ENCODE measurements around the gene ITGA11.
"Not testable (repeated sequence)": the region's sequence is repeated elsewhere in the genome, so short reads cannot be mapped to it uniquely, and the experiment has no call there.

The ITGA11 gene

GRCh38 chr15:68410466-68411342 is 21.3 kb downstream of the ITGA11 start:
- DNase-seq: no peak

DNA sequence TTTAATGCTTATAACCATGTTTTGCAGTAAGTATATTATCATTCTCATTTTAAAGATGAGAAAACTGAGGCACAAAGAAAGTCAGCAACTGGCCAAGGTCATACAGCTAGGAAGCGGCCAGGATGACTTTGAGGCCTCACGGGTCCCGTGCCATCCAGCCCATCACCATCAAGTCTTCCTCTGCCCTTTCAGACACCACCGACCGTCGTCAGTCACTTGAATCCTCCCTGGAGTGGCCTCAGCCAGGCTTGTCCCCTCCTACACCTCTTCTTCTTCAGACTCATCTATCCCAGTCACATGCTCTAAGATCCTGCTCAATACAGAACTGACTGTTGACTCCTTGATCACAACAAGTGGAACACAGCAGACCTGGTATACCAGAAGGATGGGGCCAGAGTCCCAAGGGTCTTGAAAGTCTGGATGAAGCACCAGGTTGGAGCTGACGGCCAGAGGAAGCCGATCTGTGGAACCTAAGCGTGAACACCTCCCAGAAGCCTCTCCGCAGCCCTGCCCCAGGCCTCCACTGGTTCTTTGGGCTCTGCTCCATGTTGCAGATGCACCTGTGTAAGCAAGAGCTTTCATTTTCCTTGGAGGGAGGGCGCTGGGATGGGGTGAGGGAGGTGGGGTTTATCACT is 22.1 kb downstream of the ITGA11 start:
- DNase-seq: no peak

DNA sequence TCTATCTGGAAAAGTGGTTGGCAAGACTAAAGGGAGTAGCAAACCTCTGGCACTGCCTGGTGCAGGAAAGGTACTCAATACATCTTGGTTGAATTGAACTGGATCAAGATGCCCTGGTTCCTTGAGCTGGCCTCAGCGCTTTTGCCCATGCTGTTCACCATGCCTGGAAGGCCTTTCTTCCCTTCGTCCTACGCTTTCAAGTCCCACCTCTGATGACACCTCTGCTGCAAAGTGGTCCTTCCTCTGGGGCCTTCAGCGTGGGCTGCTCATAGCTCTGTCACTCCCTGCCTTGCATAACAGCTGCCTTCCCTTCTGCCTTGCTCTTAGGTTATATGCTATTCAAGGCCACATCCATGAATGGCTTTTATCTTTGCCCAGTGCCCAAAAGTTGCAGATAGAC is 23.0 kb downstream of the ITGA11 start:
- DNase-seq: no peak

DNA sequence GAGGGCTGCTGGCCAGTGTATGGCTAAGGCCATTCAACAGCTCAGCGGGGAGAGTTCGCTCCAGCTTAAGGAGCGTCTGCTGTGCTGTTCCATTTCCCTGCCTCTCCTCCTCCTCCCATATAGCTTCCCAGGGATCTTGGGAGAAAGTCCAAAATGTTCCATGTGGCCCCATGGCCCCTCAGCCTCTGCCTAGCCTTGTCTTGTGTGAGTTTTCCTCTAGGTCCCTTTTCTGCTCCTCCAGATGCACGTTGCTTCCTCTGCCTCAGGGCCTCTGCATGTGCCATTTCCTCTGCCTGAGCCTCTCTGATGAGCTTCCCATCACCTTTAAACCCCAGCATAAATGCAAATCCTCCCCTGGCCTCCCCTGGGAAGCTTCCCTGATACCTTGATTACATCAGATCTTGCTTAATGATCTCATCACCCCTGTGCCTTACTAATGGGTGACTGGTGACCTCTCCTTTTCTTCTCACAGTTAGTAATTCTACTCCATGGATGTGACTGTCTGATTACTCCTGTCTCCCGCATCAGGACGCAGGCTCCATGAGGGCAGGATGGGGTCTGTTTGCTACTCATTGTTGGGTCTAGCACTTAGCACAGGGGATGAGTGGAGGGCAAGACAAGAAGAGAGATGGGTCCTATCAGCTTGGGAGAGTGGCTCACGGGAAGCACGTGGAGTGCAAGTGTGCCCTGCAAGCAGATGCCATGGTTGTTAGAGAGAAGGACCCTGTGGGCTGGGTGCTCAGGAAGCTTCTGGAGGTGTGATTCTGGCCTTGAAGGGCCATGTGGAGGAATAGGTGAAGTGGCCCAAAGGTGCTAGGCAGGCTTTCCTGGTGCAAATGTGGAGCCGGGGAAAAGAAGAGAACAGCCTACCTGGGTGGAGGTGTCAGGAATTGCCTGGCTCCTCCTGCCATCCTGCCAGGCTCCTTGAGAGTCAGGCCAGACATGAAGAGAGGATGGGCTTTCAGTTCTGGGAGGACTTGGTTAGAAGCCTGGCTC is 23.8 kb downstream of the ITGA11 start:
- no peak for DNase-seq

DNA sequence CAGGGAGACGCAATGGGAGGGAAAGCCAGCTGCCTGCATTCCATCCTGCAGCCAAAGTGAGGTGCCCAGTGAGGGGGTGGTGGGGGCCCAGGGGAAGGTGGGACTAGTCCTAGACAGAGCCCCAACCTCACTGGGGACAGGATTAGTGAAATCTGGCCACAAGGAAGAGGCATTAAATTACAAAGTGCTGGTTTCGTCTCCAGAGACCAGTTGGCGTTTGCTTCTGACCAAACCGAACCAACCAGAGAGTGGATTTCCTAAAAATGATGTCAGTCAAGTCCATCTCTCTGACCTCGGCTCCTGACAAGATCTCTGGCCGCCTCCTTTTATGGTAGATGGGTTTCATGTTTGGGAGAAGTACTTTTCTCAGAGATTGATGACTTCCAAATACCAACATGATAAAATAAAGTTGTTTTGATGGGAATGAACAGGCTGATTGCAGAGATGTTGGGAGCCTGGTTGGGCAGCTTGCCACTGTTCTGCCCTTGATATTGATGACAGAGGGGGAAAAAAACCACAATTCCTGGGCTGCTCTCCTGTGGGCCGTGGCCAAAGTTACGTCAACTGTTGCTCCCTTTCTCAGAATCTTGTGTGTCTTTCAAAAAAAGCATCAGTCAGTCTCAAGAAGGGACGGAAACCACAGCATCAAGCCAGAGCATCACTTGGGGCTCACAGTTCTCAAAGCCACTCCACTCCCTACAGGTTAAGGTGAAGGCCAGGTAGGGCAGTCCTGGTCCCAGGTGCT is 24.6 kb downstream of the ITGA11 start:
- DNase-seq: no peak

GRCh38 chr15:68405378-68406250 is 26.3 kb downstream of the ITGA11 start:
- no peak for DNase-seq

GRCh38 chr15:68404056-68404798 is 27.7 kb downstream of the ITGA11 start:
- DNase-seq: no peak

DNA sequence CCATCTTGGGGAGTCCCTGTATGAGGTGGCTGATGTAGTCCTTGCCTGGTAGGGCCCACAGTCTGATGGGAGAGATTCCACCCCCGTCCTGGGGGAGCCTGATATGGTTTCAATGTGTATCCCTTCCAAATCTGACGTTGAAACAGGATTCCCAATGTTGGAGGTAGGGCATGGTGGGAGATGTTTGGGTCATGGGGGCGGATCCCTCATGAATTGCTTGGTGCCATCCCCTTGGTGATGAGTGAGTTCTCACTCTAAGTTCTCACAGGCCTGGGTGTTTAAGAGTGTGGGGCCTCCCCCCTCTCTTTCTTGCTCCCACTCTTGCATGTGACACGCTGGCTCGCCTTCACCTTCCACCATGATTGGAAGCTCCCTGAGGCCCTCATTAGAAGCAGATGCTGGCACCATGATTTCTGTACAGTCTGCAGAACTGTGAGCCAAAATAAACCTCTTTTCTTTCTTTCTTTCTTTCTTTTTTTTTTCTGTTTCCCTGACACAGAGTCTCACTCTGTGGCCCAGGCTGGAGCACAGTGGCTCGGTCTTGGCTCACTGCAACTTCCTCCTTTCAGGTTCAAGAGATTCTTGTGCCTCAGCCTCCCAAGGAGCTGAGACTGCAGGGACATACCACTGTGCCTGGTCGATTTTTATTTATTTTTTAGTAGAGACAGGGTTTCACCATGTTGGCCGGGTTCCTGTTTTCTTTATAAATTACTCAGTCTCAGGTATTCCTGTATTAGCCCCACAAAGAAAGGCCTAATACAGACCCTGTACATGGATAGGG is 28.6 kb downstream of the ITGA11 start:
- no peak for DNase-seq

GRCh38 chr15:68402432-68403160 is 29.4 kb downstream of the ITGA11 start:
- DNase-seq: no peak

DNA sequence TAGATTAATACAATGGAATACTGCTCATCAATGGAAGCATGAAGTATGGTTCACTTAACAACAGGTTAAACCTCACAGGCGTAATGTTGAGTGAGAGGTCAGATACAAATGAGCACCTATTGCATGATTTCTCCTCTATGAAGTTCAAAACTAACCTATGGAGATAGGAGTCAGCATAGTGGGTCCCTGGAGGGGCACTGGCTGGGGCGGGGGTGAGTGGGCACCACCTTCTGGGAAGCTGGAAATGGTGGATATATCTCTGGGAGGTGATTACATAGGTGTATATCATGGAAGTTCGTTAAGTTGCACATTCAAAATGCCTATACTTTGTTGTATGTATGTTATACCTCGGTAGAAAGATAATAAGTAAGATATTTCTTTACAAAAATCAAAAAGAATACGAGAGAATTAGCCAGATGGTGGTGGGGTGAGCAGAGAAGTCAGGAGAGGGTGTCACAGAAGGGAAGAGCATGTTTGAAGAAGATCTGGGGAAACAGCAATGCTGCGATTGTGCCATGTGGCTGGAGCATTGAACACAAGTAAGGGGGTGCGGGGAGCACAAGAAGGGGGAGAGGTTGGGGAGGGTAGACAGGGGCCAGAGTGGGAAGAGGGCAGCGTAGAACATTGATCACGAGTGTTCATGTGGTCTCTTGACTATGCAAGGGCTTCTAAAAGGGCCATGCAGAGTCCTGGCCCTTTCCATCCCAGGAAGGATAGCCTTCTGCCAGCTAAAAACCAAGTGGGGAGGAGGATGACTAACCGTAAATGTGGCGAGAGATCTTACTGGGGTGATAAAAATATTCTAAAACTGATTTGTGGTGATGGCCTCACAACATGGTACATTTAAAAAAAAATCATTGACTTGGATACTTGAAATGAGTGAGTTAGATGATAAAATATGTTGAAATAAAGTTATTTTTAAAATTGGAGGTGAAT is 30.2 kb downstream of the ITGA11 start:
- DNase-seq: no peak

DNA sequence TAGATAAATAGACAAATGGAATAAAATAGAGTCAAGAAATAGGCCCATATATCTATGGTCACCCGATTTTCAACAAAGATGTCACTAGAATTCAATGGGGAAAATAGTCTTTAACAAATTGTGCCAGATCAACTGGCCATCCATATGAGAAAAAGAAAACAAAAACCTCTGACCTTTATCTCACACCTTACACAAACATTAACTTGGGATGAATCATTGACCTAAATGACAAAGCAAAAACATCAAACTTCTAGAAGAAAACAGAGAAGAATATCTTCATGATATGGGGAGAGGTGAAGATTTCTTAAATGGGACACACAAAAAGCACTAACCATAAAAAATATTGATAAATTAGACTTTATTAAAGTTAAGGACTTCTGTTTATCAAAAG is 31.9 kb downstream of the ITGA11 start:
- no peak for DNase-seq

DNA sequence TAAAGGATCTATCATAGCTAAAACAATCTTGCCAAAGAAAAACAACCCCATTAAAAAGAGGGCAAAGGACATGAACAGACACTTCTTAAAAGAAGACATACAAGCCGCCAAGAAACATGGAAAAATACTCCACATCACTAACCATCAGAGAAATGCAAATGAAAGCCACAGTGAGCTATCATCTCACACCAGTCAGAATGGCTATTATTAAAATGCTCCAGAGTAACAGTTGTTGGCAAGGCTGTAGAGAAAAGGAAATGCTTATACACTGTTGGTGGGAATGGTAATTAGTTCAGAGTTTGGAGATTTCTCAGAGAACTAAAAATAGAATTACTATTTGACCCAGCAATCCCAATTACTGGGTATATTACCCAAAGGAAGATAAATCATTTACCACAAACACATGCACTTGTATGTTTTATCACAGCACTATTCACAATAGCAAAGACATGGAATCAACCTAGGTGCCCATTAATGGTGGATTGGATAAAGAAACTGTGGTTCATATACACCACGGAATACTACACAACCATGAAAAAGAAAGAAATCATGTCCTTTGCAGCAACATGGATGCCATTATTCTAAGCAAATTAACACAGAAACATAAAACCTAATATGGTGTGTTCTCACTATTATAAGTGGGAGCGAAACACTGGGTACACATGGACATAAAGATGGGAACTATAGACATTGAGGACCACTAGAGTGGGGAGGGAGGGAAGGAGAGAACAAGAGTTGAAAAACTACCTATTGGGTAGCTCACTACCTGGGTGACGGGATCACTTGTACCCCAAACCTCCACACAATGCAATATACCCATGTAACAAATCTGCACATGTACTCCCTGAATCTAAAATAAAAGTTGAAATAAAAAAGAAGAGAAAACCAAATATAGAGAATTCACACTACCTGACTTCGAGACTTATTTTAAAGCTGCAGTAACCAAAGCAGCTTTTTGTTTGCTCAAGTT is 32.6 kb downstream of the ITGA11 start:
- DNase-seq: no peak

DNA sequence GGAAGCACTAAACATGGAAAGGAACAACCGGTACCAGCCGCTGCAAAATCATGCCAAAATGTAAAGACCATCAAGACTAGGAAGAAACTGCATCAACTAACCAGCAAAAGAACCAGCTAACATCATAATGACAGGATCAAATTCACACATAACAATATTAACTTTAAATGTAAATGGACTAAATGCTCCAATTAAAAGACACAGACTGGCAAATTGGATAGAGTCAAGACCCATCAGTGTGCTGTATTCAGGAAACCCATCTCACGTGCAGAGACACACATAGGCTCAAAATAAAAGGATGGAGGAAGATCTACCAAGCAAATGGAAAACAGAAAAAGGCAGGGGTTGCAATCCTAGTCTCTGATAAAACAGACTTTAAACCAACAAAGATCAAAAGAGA is 34.0 kb downstream of the ITGA11 start:
- not testable (repeated sequence) for DNase-seq

DNA sequence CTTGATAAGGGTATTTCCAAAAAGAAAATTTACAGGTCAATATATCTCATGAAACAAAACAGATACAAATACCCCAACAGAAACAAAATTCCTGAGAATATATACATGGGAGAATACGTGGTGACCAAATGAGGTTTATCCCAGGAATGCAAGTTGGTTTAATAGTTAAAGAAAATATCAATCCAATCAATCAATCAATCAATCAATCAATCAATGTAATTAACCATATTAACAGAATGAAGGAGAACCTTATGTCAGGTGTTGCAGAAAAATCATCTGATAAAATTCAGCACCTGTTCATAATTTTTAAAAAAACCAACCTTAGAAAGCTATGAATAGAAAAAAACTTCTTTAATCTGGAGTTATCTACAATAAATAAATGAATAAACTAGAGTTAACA is 35.9 kb downstream of the ITGA11 start:
- DNase-seq: no peak

- no peak for DNase-seq
Measured at GRCh38 chr15:68391121-68391520, 40.8 kb downstream of the ITGA11 start.

DNA sequence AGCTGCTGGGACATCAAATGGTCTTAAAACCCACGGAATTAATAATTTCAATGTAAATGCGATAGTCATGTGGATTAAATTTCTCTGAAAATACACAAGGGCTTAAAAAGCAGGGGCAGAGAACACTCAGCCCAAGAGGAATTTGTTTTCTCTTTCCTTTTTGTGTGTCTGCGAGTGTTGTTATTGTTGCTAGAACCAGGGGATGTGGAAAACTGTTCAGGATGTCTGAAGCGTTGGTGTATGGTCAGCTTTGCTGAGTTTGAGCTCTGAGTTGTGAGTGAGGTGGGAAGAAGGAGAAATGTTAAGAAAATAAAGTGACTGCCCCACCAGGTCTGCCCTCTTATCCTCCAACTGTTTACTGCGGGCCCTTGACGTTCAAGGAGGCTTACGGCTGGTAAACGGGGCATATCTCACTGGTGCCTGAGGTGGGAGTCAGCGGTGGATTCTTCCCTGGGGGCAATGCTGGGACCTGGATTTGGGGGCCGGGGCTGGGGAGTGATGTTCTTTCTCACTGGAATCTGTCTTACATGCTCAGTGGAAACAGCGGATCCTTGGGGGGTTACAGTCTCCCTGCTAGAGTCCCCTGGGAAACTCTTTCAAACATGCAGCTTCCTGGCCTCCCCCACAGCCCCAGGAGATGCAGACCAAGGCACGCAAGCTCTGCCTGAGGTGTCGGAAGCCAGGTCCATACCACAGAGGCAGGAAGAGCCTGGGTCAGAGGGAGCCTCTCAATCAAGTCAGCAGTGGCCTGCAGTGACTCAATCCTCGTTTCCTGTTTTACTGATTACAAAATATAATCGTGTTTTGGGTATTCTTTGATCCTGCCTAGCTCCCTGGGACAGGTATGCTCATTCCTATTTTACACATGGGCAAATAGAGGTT is 41.8 kb downstream of the ITGA11 start:
- DNase-seq: peak; percentile 80

Data from activated CD4-positive, alpha-beta T cell treated with anti-CD3 and anti-CD28 coated beads, Interleukin-2, Interleukin-6, amounts not matched to agents 100 ng/mL and 50 ng/mL, durations not matched to agents 16 hours and 8 hours (primary cell).